ENCODE results near the gene ALK.
A peak's percentile ranks its signal among the peaks of the same experiment; 100 is the strongest.

Gene ALK

GRCh38 chr2:29336341-29337241 lies 584.8 kb downstream of the ALK start:
- no peak for DNase-seq

GRCh38 chr2:29335396-29335795 lies 586.0 kb downstream of the ALK start:
- no peak for DNase-seq

GRCh38 chr2:29334706-29335105 lies 586.7 kb downstream of the ALK start:
- no peak for DNase-seq

GRCh38 chr2:29332540-29332939 lies 588.8 kb downstream of the ALK start:
- no peak for DNase-seq

GRCh38 chr2:29329899-29330298 lies 591.5 kb downstream of the ALK start:
- no peak for DNase-seq

- DNase-seq: peak; percentile 44
Observed at GRCh38 chr2:29326926-29327325, 594.5 kb downstream of the ALK start.

- no peak for DNase-seq
Observed at GRCh38 chr2:29325544-29325943, 595.8 kb downstream of the ALK start.

GRCh38 chr2:29323961-29324360 lies 597.4 kb downstream of the ALK start:
- DNase-seq: no peak

GRCh38 chr2:29323301-29323700 lies 598.1 kb downstream of the ALK start:
- DNase-seq: no peak

- no peak for DNase-seq
Observed at GRCh38 chr2:29322011-29322410, 599.4 kb downstream of the ALK start.

- no peak for DNase-seq
Observed at GRCh38 chr2:29317801-29318485, 603.4 kb downstream of the ALK start.

- no peak for DNase-seq
Observed at GRCh38 chr2:29317077-29317517, 604.3 kb downstream of the ALK start.

GRCh38 chr2:29314816-29315571 lies 606.4 kb downstream of the ALK start:
- DNase-seq: no peak

- DNase-seq: no peak
Observed at GRCh38 chr2:29311458-29311857, 609.9 kb downstream of the ALK start.

GRCh38 chr2:29310650-29311348 lies 610.6 kb downstream of the ALK start:
- DNase-seq: no peak

GRCh38 chr2:29309090-29310029 lies 612.0 kb downstream of the ALK start:
- DNase-seq: no peak

GRCh38 chr2:29308366-29308765 lies 613.0 kb downstream of the ALK start:
- no peak for DNase-seq

GRCh38 chr2:29307519-29307918 lies 613.9 kb downstream of the ALK start:
- DNase-seq: no peak

GRCh38 chr2:29305762-29306161 lies 615.6 kb downstream of the ALK start:
- DNase-seq: no peak

GRCh38 chr2:29304399-29305060 lies 616.9 kb downstream of the ALK start:
- no peak for DNase-seq

GRCh38 chr2:29296585-29296984 lies 624.8 kb downstream of the ALK start:
- DNase-seq: no peak
